ENCODE data around the gene NHLRC4. TPM values are rescaled to one million over a fixed set of nuclear protein-coding genes. Genes with fewer than 3 reads are reported as not detected.
A peak's percentile ranks its signal among the peaks of the same experiment; 100 is the strongest.

Gene NHLRC4
- total RNA-seq: under 1 TPM; 0.41 to 0.72 TPM

DNA sequence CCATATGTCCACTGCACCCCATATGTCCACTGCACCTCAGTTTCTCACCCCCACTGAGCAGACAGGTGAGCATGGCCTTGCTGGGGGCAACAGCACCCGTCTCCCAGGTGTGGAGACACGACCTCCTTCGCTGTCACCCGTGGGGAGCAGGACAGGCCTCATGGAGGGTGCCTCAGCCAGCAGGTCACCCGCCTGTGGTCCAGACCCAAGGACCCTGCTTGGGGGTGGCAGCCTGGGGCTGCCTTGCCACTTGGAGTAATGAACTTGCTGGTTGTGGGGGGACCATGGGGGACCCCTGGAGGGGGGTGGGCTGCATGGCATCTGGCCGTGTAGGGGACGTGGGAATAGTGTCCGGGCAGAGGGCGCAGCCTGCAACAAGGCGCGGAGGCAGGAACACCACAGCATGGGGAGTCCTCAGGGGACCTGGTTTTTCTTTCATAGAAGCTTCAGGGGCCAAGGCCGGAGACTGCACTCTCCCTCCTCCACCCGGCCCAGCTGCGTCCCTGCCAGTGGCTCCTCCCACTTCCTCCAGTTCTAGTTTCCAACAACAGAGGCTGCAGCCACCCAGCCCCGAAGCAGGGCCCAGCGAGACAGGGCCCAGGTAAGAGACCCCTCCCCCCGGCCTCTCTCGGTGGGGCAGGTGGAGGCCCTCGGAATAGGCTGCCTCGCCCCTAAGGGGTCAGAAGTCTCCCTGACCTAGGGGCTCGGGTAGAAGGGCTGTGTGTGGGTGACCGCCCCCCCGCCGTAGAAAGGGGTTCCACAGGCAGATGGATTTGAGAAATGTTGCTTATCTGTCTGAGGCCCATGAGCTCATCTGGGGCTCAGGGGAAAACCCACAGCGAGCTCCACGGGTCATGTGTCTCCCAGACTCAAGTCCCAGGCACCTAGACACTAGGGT lies at the start of gene NHLRC4:
Gene NHLRC4 (plus strand): TSS at position 531 of the 898 bp plus-strand sequence. CDS start 1,043 bp downstream, outside the sequence.
- Mint-ChIP-seq H3K4me1 (ENCODE audit: low read depth) (peaks cover 27% of the 10 kb centered on the region), H3K9me3 (no peaks in the 10 kb centered on the region), H3K36me3 (ENCODE audit: low read depth) (no peaks in the 10 kb centered on the region), H3K27me3 (no peaks in the 10 kb centered on the region), H3K4me3 (peak within 1 kb of the TSS; percentile 38), H3K27ac (peak within 1 kb of the TSS; percentile 70)
- ATAC-seq (peak; percentile 63), DNase-seq (peak; percentile 79)
- TF ChIP-seq, protein P1, sequence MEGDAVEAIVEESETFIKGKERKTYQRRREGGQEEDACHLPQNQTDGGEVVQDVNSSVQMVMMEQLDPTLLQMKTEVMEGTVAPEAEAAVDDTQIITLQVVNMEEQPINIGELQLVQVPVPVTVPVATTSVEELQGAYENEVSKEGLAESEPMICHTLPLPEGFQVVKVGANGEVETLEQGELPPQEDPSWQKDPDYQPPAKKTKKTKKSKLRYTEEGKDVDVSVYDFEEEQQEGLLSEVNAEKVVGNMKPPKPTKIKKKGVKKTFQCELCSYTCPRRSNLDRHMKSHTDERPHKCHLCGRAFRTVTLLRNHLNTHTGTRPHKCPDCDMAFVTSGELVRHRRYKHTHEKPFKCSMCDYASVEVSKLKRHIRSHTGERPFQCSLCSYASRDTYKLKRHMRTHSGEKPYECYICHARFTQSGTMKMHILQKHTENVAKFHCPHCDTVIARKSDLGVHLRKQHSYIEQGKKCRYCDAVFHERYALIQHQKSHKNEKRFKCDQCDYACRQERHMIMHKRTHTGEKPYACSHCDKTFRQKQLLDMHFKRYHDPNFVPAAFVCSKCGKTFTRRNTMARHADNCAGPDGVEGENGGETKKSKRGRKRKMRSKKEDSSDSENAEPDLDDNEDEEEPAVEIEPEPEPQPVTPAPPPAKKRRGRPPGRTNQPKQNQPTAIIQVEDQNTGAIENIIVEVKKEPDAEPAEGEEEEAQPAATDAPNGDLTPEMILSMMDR (IDR thresholded peaks at IDR 0.05): no peak
- intact Hi-C loops (cut with micrococcal nuclease): no loop called here
- ChIA-PET POLR2A (interaction anchor here (0.9 to 1.5 kb wide), 4 partner anchors 10 to 236 kb away, joined by 3 to 5 read pairs (median 4); partner anchors contain the start of gene WDR90), CTCF (interaction anchor here (0.6 to 1.0 kb wide), 2 partner anchors 26 to 43 kb away, joined by 3 read pairs; no protein-coding TSS in a partner anchor)

- CTCF ChIA-PET: interaction anchor here (1.2 kb wide), 1 partner anchor 82 kb away, joined by 3 read pairs; no protein-coding TSS in a partner anchor
- DNase-seq: no peak
- H3K9me3 Mint-ChIP-seq: no peaks in the 10 kb centered on the region
- no peak overlapping the region for H3K4me3 Mint-ChIP-seq
- no peak overlapping the region for H3K27ac Mint-ChIP-seq
- H3K36me3 Mint-ChIP-seq (ENCODE audit: low read depth): no peaks in the 10 kb centered on the region
- H3K4me1 Mint-ChIP-seq (ENCODE audit: low read depth): peaks cover 2% of the 10 kb centered on the region
- TF ChIP-seq, protein P1 (IDR thresholded peaks at IDR 0.05): no peak
- no peak for ATAC-seq
- H3K27me3 Mint-ChIP-seq: no peaks in the 10 kb centered on the region
- POLR2A ChIA-PET: interaction anchor here (0.6 kb wide), 1 partner anchor 39 kb away, joined by 3 read pairs; no protein-coding TSS in a partner anchor
- intact Hi-C loops (cut with micrococcal nuclease): no loop called here
Measured at GRCh38 chr16:518858-519257, 47.9 kb upstream of the NHLRC4 start.

- TF ChIP-seq, protein P1 (IDR thresholded peaks at IDR 0.05): no peak
- ATAC-seq (no peak), DNase-seq (no peak)
- Mint-ChIP-seq H3K27me3 (no peaks in the 10 kb centered on the region), H3K4me3 (no peak overlapping the region), H3K36me3 (ENCODE audit: low read depth) (no peaks in the 10 kb centered on the region), H3K27ac (no peak overlapping the region), H3K9me3 (no peaks in the 10 kb centered on the region), H3K4me1 (ENCODE audit: low read depth) (peaks cover 8% of the 10 kb centered on the region)
- ChIA-PET CTCF (no interaction called here), POLR2A (interaction anchor here (0.6 kb wide), 1 partner anchor 39 kb away, joined by 3 read pairs; no protein-coding TSS in a partner anchor)
- intact Hi-C loops (cut with micrococcal nuclease): no loop called here
Measured at GRCh38 chr16:519425-519824, 47.4 kb upstream of the NHLRC4 start.

GRCh38 chr16:519841-520687 lies 46.7 kb upstream of the NHLRC4 start:
- POLR2A ChIA-PET: no interaction called here
- no peak for ATAC-seq
- no peak overlapping the region for H3K27ac Mint-ChIP-seq
- DNase-seq: no peak
- H3K4me3 Mint-ChIP-seq: no peak overlapping the region
- CTCF ChIA-PET: no interaction called here
- TF ChIP-seq, protein P1 (IDR thresholded peaks at IDR 0.05): no peak
- H3K9me3 Mint-ChIP-seq: no peaks in the 10 kb centered on the region
- H3K27me3 Mint-ChIP-seq: no peaks in the 10 kb centered on the region
- H3K36me3 Mint-ChIP-seq (ENCODE audit: low read depth): peaks cover 3% of the 10 kb centered on the region
- intact Hi-C loops (cut with micrococcal nuclease): no loop called here
- peaks cover 12% of the 10 kb centered on the region for H3K4me1 Mint-ChIP-seq (ENCODE audit: low read depth)
